Mesothelial cell of epicardium (in vitro differentiated cells): ENCODE measurements around the gene ASF1B. TPM values are rescaled to one million over a fixed set of nuclear protein-coding genes. Genes with fewer than 3 reads are reported as not detected.

Source experiments
- DNase-seq, 2 experiments: peaks; one replicate each; pipeline ENCODE4 v3.0.0; 2021; ENCODE audit warnings: low spot score in 2 of 2; ENCODE audit not compliant: unreplicated experiment in 2 of 2
- H3K27ac Mint-ChIP-seq: 2 replicates; pipeline ENCODE4 v1.8.0; 2021; ENCODE audit warnings: mixed read lengths
- H3K27me3 Mint-ChIP-seq: 2 replicates; pipeline ENCODE4 v1.8.0; 2021; ENCODE audit warnings: low read depth, mixed read lengths
- H3K36me3 Mint-ChIP-seq: 2 replicates; pipeline ENCODE4 v1.8.0; 2021; ENCODE audit warnings: mixed read lengths
- H3K4me1 Mint-ChIP-seq: 2 replicates; pipeline ENCODE4 v1.8.0; 2021; ENCODE audit warnings: mixed read lengths
- H3K4me3 Mint-ChIP-seq: 2 replicates; pipeline ENCODE4 v1.8.0; 2021; ENCODE audit warnings: mild to moderate bottlenecking, moderate library complexity, mixed read lengths
- H3K9me3 Mint-ChIP-seq: 2 replicates; pipeline ENCODE4 v1.8.0; 2021; ENCODE audit warnings: mixed read lengths
- CTCF ChIP-seq: fragments of 200-600 bp; sonication (generic); IDR thresholded peaks from one replicate; pipeline ENCODE4 v1.5.0; 2021; ENCODE audit warnings: antibody characterized with exemption; ENCODE audit not compliant: unreplicated experiment
- total RNA-seq: library from RNA; stranded (reverse); gene quantifications from 3 replicates; pipeline ENCODE4 v1.2.1, GENCODE V29; 2021

Gene ASF1B
- total RNA-seq, 1 donor from 2014 or later: 8.4 TPM

- Mint-ChIP-seq H3K4me3 (peak overlapping the region; percentile 95), H3K27me3 (no peaks in the 10 kb centered on the region), H3K27ac (peak overlapping the region; percentile 97), H3K4me1 (peaks cover 9% of the 10 kb centered on the region), H3K9me3 (no peaks in the 10 kb centered on the region), H3K36me3 (peaks cover 3% of the 10 kb centered on the region)
- no peak for DNase-seq
- no peak for TF ChIP-seq CTCF
Measured at GRCh38 chr19:14081797-14082674, 54.4 kb downstream of the ASF1B start.

GRCh38 chr19:14080887-14081796 is 55.2 kb downstream of the ASF1B start:
- no peaks in the 10 kb centered on the region for H3K27me3 Mint-ChIP-seq
- H3K27ac Mint-ChIP-seq: peak overlapping the region; percentile 97
- H3K9me3 Mint-ChIP-seq: no peaks in the 10 kb centered on the region
- peaks cover 9% of the 10 kb centered on the region for H3K4me1 Mint-ChIP-seq
- peak overlapping the region; percentile 95 for H3K4me3 Mint-ChIP-seq
- H3K36me3 Mint-ChIP-seq: peaks cover 3% of the 10 kb centered on the region
- DNase-seq: peak; percentile 96 to 99
- no peak for TF ChIP-seq CTCF

GRCh38 chr19:14078411-14078810 is 58.0 kb downstream of the ASF1B start:
- Mint-ChIP-seq H3K27me3 (no peaks in the 10 kb centered on the region), H3K36me3 (no peaks in the 10 kb centered on the region), H3K4me1 (peaks cover 24% of the 10 kb centered on the region), H3K4me3 (no peak overlapping the region), H3K9me3 (no peaks in the 10 kb centered on the region), H3K27ac (no peak overlapping the region)
- no peak for DNase-seq
- no peak for TF ChIP-seq CTCF

- TF ChIP-seq CTCF: no peak
- peak overlapping the region; percentile 91 for H3K4me3 Mint-ChIP-seq
Measured at GRCh38 chr19:14073925-14074838, 62.2 kb downstream of the ASF1B start.

GRCh38 chr19:14073261-14073924 is 63.0 kb downstream of the ASF1B start:
- H3K9me3 Mint-ChIP-seq: no peaks in the 10 kb centered on the region
- H3K27me3 Mint-ChIP-seq: peaks cover 2% of the 10 kb centered on the region
- peak; percentile 68 to 86 for DNase-seq
- H3K36me3 Mint-ChIP-seq: no peaks in the 10 kb centered on the region
- H3K4me3 Mint-ChIP-seq: peak overlapping the region; percentile 91
- peak overlapping the region; percentile 92 for H3K27ac Mint-ChIP-seq
- H3K4me1 Mint-ChIP-seq: peaks cover 22% of the 10 kb centered on the region
- TF ChIP-seq CTCF: peak; percentile 38

More at GRCh38 chr19:14073925-14074838, 62.2 kb downstream of the ASF1B start:
- Mint-ChIP-seq H3K4me1 (peaks cover 22% of the 10 kb centered on the region), H3K27me3 (peaks cover 2% of the 10 kb centered on the region), H3K9me3 (no peaks in the 10 kb centered on the region), H3K36me3 (no peaks in the 10 kb centered on the region), H3K27ac (peak overlapping the region; percentile 92)
- no peak for DNase-seq
